Measurements from ENCODE around the gene EDEM3.
"Not testable (repeated sequence)": the region's sequence is repeated elsewhere in the genome, so short reads cannot be mapped to it uniquely, and the experiment has no call there.

EDEM3 gene, protein sequence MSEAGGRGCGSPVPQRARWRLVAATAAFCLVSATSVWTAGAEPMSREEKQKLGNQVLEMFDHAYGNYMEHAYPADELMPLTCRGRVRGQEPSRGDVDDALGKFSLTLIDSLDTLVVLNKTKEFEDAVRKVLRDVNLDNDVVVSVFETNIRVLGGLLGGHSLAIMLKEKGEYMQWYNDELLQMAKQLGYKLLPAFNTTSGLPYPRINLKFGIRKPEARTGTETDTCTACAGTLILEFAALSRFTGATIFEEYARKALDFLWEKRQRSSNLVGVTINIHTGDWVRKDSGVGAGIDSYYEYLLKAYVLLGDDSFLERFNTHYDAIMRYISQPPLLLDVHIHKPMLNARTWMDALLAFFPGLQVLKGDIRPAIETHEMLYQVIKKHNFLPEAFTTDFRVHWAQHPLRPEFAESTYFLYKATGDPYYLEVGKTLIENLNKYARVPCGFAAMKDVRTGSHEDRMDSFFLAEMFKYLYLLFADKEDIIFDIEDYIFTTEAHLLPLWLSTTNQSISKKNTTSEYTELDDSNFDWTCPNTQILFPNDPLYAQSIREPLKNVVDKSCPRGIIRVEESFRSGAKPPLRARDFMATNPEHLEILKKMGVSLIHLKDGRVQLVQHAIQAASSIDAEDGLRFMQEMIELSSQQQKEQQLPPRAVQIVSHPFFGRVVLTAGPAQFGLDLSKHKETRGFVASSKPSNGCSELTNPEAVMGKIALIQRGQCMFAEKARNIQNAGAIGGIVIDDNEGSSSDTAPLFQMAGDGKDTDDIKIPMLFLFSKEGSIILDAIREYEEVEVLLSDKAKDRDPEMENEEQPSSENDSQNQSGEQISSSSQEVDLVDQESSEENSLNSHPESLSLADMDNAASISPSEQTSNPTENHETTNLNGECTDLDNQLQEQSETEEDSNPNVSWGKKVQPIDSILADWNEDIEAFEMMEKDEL

DNA sequence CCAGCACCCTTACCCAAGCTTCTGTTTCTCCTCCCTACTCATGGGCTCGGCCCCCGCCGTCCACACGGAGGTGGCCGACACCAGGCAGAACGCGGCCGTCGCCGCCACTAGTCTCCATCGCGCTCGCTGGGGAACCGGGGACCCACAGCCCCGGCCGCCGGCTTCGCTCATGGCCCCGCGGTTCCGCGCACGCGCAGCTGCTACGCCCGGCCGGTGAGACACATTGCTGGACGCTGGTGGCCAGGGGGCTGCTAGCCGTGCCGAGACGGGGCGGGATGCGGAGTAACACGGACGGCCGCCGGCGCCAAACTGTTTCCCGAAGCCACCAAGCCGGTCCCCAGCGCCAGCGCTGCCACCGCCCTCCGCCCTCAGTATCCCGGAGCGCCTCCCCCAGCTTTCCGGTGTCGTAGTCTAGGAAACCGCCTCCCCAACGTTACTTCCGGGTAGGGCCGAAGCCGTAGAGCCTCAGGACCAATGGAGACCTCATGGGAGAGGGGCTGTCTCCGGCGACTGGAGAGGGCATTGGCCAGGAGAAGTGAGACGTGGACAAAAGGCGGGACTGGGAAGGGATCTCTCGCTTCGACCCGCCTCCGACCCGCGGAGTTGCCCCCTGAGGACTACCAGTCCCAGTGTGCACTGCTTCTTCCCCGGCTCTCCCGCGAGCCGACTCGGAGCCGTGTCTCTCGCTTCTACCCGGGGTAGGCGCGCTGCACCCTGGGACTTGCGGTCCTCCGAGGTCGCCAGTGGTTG lies at the start of gene EDEM3:
EDEM3 (minus strand) TSS at position 383 of the 750 bp plus-strand sequence; CDS start at position 171, 212 bp downstream.
- DNase-seq: peak; percentile 96

DNA sequence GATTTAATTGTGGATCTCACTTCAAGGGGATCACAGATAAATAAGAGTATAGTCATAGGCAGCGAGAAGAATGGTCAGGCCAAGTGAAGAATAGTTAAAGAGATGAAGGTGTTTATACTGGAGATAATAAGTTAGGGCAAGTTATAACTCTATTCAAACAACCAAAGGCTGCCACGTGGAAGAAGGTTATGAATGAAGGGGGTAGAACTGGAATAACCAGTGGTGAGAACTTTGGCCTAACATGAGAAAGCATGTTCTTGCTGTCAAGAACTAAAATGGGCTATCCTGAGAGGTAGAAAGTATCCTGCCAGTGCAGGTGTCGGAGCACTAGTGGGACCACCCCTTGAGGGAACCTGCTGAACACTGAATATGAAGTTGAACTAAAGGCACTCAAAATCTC lies 49.6 kb upstream of the EDEM3 start:
- no peak for DNase-seq

DNA sequence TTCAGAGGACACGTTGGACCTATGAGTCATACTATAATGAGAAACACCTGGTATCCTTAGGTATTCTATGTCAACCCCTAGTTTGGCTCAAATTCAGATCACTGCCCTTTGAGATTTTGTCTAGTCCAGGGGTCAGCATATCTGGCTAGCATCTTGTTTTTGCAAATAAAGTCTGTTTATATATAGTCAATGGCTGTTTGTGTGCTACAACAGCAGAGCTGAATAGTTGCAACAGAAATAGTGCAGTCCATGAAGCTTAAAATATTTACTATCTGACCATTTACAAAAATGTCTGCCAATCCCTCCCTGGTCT lies 48.5 kb upstream of the EDEM3 start:
- no peak for DNase-seq

DNA sequence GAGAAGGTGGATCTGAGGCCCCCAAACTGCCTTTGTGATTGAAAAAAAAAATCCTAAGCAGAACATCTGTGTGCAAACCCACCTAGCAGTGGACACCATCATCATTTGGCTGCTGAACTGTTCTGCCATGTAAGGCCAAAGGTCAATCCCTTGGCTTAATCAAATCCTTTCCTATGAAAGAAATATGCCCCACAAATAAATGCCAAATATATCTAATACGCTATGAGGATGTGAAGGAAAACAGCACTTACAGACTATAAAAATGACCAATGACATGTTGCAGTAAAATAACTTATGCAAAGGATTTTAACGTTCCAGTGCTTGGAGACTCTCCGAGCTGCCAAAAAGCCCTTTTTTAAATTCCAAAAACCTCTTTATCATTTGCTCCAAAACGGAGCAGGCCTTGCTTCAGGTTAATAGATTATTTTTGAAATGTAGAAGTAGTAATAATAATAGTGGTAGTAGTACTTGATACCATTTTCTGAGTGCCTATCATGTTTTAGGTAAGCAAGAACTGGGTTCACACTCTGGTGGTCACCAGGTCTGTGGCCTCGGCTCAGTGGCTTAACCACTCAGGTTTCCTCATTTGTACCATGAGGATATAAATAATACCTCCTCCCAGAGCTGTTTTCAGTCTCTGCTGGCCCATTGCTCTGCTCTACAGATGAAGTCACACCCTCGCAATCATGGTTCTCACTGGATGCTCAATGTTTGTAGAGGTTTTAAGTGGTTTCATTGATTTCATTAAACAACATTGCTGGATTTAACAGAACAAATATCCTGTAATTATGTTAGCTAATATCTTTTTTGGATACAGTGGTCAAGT lies 47.9 kb upstream of the EDEM3 start:
- no peak for DNase-seq

DNA sequence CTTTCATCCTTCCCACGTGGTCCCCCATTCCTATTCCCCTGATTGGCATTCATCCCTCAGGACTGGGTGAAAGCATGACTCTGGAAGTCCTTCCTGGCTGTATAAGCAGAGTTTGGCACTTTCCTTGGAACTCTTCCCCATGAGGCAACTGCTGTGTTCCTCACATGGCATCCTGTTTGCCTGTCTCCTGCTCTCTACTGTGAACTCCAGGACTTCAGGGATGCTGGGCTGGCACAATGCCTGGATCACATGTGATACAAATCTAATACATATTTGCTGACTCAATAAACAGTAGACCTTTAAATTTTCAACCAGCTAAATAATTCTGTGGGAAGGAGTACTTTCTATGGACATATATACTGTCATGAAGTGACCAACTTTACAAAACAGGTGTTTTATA lies 46.8 kb upstream of the EDEM3 start:
- no peak for DNase-seq

DNA sequence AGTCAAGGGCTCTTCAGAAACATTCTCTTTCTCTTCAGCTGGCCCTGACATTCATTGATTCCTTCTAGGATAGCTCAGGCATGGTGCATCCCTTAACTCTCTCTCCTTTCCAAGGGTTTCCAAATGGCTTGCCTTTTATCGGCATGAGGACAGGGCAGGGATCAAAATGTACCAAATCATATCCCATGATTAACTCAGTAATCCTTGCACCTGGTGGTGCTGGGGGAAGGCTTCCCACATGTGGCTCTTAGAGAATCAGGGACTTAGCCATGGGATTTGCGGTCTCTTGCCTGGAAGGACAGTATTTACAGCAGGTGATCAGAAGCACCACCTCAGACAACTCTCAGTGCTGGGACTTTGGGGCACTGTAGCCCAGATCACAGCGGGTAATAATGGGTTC lies 46.2 kb upstream of the EDEM3 start:
- no peak for DNase-seq

DNA sequence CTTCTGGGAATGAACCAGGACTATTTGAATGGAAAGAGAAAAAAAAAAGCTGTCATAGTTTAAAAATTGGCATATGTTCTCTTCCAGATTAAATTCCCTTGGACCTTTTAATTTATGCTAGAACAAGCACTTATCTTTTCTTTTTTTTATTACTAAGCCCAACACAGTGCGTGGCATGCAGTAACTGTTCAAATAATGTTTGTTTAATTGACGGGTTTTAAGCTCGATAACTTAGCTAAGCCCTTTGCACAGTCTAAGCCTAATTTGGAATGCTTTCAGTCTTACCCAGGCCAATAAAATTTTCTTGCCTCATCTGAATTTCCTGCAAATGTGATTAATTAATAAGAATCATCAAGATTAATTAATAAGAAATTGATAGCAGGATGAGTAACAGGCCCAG lies 39.3 kb upstream of the EDEM3 start:
- DNase-seq: no peak

DNA sequence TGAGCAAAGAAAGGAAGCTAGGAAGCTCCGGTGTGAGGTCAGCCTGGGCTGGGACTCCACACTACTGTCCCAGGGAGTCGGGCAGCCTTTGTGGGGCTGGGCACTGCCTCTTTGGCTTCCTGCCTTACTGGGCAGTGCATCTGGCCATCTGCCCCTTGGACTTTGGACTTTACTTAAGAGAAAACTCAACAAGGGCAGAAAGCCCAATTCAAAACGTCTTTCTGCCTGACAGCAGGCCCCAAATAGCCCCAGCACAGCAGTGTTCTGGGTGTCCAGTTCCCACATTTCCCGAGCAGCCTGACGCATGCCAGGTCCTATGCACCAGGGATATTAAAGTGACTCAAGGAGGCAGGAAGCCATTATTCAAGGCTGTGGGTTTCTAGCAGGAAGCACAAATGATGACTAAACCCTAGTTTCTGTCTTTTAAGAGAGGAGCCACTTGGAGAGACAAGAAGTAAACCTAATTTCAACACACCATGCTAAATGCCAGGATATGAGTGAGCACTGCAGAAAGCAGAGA lies 37.9 kb upstream of the EDEM3 start:
- no peak for DNase-seq

DNA sequence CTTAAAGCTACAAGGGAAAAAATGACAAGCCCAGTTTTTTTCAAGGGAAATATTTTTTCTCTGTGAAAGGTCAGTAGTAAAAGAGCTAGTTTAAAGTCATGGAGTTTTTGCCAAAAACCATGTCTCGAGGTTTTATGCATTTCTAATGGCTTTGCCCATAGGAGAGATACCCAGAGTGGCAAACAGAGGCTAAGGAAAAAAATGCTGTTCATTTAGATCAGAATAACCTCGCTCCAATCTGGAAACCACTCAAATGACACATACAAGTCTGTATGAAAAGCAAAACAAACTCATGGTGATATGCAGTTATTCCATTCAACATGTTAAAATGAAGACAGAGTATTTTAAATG lies 36.9 kb upstream of the EDEM3 start:
- no peak for DNase-seq

DNA sequence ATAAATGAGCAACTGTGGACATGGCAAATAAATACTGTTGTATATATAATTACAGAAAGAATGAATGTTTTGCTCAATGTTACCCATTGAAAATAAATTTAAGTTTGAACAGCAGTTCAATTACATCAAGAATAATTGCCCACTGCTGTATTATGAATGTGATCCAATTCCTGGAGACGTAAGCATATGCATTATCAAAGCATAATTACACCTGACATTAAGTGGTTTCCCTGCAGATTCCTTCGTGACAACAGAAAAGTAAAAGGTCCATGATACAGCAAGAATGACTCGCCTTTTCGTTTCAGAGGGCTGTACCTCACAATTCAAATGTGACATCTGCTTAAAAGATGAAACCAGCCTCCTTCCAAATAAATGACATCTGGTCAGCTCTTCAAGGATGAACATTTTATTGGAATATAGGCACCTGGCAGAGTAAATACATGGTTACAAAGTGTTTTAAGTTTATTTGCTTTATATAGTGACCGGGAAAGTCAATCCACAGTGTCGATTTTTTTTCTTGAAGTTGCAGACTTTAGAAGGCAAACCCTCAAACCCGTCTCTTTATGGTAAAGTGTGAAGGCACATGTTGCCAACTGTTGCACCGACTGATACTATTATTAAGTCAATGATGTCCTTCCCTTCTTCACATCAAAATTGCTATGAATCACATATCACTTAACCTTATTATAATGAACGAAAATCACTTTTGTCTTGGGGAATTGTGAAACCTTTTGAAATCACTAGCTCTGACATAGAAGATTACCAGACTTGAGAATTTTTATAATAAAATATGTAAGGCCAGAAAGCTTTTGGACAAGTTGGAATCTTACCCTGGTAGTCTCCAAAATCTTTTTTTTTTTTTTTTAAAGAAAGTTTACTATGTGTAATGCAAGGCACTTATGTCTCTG lies 36.2 kb upstream of the EDEM3 start:
- DNase-seq: no peak

DNA sequence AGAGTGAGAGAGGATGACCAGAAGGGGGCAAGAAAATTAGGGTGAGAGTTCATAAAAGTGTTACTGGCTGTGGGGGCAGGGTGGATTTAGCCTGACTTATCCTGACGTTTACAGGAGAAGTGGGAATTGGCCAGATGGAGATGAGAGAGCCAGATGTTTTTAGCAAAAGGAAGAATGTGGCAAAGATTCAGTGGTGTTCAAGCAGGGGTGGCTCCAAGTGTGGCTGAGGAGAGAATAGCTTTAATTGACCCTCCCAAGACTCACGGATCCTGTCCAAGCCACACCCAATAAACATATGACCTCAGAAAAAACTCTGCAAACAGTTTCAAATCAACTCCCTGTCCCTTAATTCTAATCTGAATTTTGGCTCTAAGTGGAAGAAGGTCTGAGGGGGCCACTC lies 35.2 kb upstream of the EDEM3 start:
- no peak for DNase-seq

DNA sequence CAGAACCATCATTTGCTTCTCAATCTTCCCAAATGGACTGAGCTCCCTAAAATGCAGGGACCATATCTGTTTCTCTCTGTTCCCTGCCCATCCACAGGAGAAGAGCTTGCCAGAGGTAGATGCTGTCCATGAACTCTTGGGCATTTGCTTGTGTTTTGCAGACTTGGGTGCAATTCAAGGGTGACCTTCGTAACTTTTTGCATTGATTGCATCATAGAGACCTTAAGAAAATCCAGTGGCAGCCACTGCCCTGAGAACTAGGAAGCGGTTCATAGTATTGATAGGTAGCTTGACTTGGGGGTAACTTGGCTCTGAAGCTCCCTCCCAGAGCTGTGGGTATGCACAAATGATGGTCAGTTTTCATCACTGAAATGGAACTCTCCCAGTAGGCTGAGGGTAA lies 34.3 kb upstream of the EDEM3 start:
- no peak for DNase-seq

DNA sequence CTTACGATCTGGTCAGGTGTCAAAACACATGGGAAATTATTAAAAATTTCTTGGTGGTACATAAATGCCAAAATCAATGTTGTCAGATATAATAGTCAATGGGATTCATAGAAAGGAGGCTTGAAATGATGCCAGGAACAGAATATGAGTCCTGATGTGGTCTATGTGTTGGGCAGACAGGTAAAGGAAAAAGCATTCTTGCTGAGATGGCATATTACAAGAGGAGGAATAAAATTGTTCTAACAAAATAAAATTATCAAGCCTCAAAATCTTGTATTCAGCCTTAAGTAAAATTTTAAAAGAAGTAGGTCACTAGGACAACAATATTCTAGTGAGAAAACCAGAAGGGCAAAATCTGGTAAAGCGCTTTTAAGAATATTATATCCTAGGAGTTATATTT lies 30.9 kb upstream of the EDEM3 start:
- DNase-seq: no peak

DNA sequence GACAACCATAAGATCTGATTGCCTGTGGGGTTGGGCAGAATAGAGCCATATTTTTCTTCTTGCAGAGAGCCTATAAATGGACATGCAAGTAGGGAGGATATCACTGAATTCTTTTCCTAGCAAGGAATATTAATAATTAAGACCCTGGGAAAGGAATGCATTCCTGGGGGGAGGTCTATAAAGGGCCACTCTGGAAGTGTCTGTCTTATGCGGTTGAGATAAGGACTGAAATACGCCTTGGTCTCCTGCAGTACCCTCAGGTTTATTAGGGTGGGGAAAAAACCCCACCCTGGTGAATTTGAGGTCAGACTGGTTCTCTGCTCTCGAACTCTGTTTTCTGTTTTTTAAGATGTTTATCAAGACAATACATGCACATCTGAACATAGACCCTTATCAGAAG lies 29.1 kb upstream of the EDEM3 start:
- DNase-seq: not testable (repeated sequence)

DNA sequence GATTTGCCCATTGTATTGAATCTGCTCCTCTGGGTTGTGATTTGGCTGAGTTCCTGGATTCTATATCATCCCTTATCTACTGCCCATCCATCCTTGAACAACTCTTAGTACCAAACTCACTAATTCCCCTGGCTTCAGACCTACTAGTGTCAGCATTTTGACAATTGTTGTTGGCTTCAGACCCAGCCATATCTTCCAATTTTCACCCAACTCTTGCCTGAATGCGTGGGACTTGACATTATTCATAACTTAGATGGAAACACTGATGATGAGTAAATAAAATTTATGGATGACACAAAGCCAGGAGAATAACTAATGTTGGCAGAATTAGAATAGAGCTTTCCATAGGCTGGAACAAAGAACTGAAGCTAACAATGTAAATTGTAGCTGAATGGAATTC lies 27.3 kb upstream of the EDEM3 start:
- no peak for DNase-seq

DNA sequence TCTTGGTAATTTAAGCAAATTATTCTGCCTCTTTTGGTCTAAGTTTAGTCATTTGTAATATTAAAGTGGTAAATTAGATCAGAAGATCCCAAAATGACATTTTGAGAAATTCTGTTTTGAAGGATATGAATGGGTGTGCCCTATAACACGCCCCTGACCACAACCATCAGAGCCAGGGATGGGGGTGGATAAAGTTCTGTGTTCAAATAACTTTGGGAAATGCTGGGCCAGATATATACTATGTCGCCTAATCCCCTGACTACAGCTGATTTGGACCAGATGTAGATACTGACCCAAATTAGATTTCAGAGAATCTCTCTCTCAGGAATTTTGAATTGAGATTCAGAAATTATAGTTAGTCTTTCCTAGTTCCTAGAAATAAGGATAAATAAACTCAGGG lies 21.2 kb upstream of the EDEM3 start:
- DNase-seq: no peak

DNA sequence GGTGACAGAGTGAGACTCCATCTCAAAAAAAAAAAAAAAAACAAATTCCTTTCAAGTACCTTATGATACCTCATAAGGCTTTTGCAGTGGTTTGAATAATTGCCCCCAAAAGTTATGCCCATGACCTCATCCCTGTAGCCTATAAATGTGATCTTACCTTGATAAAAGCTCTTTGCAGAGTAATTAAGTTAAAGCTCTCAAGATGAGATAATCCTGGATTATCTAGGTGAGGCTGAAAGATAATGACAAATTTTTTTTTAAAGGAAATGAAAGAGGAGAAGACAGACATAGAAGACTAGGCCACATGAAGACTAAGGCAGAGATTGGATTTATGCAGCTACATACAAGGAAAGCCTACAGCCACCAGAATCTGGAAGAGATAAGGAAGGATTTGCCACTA lies 20.7 kb upstream of the EDEM3 start:
- no peak for DNase-seq

DNA sequence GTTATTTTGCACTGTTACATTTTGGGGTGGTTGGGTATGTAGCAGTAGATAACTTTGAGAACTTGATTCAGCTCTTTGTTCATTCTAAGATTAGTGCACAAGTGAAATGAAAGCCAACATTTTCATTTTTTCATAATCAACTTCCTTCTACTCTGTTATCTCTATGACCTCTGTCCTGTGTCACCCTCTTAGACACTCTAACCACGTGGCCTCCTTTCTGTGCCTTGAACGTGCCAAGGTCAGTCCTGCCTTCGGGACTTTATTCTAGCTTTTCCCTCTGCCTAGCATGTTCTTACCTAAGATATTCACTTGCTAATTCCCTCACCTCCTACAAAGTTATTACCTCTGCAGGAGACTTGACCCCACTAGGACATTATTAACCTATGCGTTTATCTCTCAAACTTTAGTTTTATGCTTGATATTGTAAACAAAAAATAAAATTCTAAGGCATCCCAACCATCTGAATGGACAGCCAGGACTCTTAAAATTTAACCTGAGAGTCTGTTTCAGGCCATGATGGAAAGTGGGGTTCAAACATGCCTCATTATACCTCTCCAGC lies 19.2 kb upstream of the EDEM3 start:
- no peak for DNase-seq

DNA sequence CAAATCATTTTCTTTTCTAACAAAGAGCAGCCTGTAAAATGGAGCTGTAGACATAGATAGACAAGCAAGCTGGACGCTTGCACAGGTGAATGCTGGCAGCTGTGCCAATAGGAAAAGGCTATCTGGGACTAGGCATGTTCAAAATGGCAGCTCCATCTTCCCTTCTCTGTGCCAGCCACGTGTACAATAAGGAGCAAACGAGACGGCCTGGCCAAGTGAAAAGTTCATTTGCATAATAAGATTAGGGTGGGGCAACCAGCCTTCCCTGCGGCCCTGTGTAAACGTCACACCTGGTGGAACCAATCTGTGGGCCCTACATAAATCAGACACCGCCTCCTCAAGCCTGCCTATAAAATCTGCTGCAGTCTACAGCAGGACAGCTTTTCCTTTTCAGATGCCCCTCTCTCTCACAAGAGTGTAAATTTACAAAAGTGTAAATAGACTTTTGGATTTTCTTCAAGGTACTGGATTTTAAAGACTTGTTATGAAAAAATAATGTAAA lies 16.6 kb upstream of the EDEM3 start:
- no peak for DNase-seq

DNA sequence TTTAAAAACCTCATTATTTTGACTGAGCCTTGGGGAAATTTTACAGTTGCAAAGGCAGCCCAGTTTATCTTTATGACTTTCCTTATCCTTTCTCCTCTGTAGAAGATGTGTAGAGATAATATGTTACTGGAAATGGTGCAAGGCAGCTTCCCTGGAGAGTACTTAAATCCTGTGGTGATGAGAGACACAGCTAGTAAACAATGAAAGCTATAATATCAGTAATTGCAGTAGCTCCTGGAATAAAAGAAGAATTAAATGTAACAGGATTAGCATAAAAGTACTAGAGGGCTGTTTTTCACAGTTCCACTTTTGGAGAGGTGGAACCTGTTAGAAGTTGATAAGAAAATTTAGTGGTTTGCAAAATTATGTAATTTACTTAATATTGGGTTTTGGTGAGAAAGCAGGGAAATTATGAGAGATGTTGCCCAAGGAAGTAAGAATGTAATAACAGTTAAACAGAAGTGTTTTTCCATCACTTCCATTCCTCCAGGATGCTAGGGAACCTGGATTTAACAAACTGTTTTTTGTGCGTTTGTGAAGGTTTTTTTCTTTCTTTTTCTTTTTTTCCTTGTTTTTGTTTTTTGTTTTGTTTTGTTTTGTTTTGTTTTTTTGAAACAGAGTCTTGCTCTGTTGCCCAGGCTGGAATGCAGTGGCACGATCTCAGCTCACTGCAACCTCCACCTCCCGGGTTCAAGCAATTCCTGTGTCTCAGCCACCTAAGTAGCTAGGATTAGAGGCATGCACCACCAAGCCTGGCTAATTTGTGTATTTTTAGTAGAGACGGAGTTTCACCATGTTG lies 15.7 kb upstream of the EDEM3 start:
- DNase-seq: no peak
